ENCODE data around the gene FGF6. TPM values are rescaled to one million over a fixed set of nuclear protein-coding genes. Genes with fewer than 3 reads are reported as not detected.

FGF6 gene
- total RNA-seq, 1 donor from 2014 or later: not detected

- no peaks in the 10 kb centered on the region for H3K36me3 ChIP-seq (ENCODE audit: control insufficient read depth, insufficient read depth, low read length)
- H3K27me3 ChIP-seq (ENCODE audit: control insufficient read depth, insufficient read depth, low read length): no peaks in the 10 kb centered on the region
- no peak for DNase-seq (ENCODE audit: low read depth)
- no peak overlapping the region for H3K4me3 ChIP-seq (ENCODE audit: low read depth, low read length)
- no peak for TF ChIP-seq CTCF (IDR thresholded peaks at IDR 0.05; ENCODE audit: insufficient read depth, low read length, poor library complexity, severe bottlenecking)
Observed at GRCh38 chr12:4433745-4434058, 11.9 kb downstream of the FGF6 start.

GRCh38 chr12:4432878-4433744 is 12.5 kb downstream of the FGF6 start:
- no peak for DNase-seq (ENCODE audit: low read depth)
- H3K27me3 ChIP-seq (ENCODE audit: control insufficient read depth, insufficient read depth, low read length): no peaks in the 10 kb centered on the region
- no peaks in the 10 kb centered on the region for H3K36me3 ChIP-seq (ENCODE audit: control insufficient read depth, insufficient read depth, low read length)
- no peak for TF ChIP-seq CTCF (IDR thresholded peaks at IDR 0.05; ENCODE audit: insufficient read depth, low read length, poor library complexity, severe bottlenecking)
- H3K4me3 ChIP-seq (ENCODE audit: low read depth, low read length): no peak overlapping the region

GRCh38 chr12:4431866-4432265 is 13.7 kb downstream of the FGF6 start:
- Histone ChIP-seq H3K27me3 (ENCODE audit: control insufficient read depth, insufficient read depth, low read length) (no peaks in the 10 kb centered on the region), H3K4me3 (ENCODE audit: low read depth, low read length) (no peak overlapping the region), H3K36me3 (ENCODE audit: control insufficient read depth, insufficient read depth, low read length) (no peaks in the 10 kb centered on the region)
- TF ChIP-seq CTCF (IDR thresholded peaks at IDR 0.05; ENCODE audit: insufficient read depth, low read length, poor library complexity, severe bottlenecking): no peak
- DNase-seq (ENCODE audit: low read depth): no peak

- no peak overlapping the region for H3K4me3 ChIP-seq (ENCODE audit: low read depth, low read length)
- TF ChIP-seq CTCF (IDR thresholded peaks at IDR 0.05; ENCODE audit: insufficient read depth, low read length, poor library complexity, severe bottlenecking): no peak
- H3K27me3 ChIP-seq (ENCODE audit: control insufficient read depth, insufficient read depth, low read length): no peaks in the 10 kb centered on the region
- no peaks in the 10 kb centered on the region for H3K36me3 ChIP-seq (ENCODE audit: control insufficient read depth, insufficient read depth, low read length)
- DNase-seq (ENCODE audit: low read depth): no peak
Observed at GRCh38 chr12:4431436-4431835, 14.2 kb downstream of the FGF6 start.

GRCh38 chr12:4424422-4424821 is 21.2 kb downstream of the FGF6 start:
- H3K4me3 ChIP-seq (ENCODE audit: low read depth, low read length): no peak overlapping the region
- DNase-seq (ENCODE audit: low read depth): no peak
- TF ChIP-seq CTCF (IDR thresholded peaks at IDR 0.05; ENCODE audit: insufficient read depth, low read length, poor library complexity, severe bottlenecking): no peak
- H3K27me3 ChIP-seq (ENCODE audit: control insufficient read depth, insufficient read depth, low read length): no peaks in the 10 kb centered on the region
- H3K36me3 ChIP-seq (ENCODE audit: control insufficient read depth, insufficient read depth, low read length): no peaks in the 10 kb centered on the region

Data from kidney epithelial cell (primary cell).